ENCODE measurements around the gene CLPSL2.

The CLPSL2 gene

GRCh38 chr6:35747877-35748276 lies 28.5 kb upstream of the CLPSL2 start:
- no peak for DNase-seq

- no peak for DNase-seq
These were observed 25.8 kb upstream of the CLPSL2 start for GRCh38 chr6:35750557-35750956.

DNA sequence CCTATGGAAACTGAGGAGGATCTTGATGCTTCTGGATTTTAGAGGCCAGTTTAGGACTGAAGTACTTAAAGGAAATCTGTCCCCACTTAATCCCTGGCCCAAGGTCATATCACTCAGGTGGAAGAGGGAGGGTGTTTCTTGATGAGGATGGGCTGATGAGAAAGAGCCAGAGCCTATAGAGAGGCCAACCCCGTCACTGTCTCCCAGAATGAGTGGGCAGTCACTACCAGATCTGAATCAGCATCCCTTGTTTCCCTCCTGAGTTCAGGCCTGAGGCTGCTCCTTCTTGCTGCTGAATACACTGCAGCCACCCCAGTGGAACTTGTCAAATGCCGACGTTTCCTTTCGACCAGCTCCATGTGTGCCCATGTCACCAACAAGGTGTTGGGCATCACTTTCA lies 24.8 kb upstream of the CLPSL2 start:
- DNase-seq: no peak

GRCh38 chr6:35752330-35752729 lies 24.1 kb upstream of the CLPSL2 start:
- no peak for DNase-seq

GRCh38 chr6:35754452-35755277 lies 21.7 kb upstream of the CLPSL2 start:
- no peak for DNase-seq

DNA sequence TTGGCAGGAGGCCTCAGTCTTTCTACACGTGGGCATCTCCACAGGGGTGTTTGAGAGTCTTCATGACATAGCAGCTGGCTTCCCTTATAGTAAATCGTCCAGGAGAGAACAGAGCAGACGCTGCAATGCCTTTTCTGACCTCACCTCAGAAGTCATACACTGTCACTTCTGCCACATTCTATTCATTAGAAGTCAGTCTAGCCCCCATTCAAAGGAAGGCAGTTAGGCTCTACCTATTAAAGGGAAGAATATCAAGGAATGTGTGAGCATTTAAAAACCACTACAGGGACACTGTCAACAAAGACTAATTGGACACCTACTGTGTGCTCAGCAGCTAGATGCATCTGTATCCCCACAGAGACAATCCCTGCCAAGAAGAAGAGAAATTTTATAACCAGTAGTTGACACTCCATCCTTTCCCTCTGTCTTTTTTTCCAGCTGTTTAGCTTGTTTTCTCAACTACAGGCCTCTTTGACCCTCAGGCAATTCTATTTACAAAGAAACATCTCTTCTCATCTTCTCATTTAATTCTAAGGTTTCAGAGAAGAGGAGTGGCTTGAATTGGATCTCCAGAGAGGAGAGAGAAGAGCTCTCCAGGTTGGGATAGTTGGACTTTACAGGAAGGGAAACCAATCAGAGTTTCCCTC lies 21.0 kb upstream of the CLPSL2 start:
- no peak for DNase-seq

DNA sequence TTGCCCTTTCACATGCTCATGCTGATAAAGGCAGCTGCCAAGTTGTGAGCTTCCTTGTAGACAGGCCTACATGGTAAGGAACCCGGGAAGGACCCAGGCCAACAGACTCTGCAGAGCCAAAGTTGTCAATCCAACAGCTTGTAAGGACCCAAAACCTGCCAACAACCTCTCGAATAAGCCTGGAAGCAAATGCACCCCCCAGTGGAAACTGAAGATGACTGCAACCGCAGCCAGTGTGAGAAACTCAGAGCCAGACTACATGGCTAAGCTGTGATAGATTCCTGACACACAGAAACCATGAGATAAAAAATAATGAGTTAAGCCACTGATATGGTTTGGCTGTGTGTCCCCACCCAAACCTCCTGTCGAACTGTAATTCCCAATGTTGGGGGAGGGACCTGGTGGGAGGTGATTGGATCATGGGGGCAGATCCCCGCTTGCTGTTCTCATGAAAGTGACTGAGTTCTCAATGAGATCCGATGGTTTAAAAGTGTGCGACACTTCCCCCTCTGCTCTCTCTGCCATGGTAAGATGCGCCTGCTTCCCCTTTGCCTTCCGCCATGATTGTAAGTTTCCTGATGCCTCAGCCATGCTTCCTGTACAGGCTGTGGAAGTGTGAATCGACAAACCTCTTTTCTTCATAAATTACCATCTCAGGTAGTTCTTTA lies 18.8 kb upstream of the CLPSL2 start:
- DNase-seq: peak; percentile 9

- DNase-seq: no peak
These were observed 17.0 kb upstream of the CLPSL2 start for GRCh38 chr6:35759426-35759825.

GRCh38 chr6:35765739-35766138 lies 10.7 kb upstream of the CLPSL2 start:
- no peak for DNase-seq

DNA sequence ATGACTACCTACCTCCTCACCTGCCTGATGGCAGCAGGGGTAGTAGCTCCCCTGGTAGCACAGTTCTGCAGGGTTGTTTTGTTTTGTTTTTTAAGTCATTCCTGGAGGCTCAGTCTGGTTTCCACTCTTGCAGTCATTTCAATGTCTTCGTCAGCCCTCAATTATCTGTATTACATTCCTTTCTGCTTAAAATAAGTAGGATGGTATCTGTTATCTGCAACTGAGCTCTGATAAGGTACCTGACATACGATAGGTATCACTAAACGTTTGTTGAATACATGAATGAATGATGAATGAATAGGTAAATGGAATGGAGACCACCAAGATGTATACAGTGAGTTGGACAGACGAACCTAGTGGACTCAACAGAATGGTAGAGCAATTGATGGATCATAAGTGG lies 7.2 kb upstream of the CLPSL2 start:
- no peak for DNase-seq

DNA sequence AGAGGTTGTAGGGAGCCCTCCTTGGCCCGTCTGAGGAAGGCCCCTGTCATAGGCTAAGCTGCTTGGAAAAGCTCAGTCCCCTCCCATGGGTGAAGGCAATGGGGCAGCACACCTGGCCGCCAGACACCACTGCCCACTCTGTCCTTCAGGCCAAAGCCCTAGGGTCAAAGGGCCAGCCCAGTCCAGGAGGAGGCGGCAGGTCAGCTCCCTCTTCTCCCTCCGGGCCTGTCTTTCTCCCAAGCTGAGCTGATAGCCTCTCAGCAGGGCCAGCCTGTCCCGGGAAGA lies 5.1 kb upstream of the CLPSL2 start:
- DNase-seq: no peak

DNA sequence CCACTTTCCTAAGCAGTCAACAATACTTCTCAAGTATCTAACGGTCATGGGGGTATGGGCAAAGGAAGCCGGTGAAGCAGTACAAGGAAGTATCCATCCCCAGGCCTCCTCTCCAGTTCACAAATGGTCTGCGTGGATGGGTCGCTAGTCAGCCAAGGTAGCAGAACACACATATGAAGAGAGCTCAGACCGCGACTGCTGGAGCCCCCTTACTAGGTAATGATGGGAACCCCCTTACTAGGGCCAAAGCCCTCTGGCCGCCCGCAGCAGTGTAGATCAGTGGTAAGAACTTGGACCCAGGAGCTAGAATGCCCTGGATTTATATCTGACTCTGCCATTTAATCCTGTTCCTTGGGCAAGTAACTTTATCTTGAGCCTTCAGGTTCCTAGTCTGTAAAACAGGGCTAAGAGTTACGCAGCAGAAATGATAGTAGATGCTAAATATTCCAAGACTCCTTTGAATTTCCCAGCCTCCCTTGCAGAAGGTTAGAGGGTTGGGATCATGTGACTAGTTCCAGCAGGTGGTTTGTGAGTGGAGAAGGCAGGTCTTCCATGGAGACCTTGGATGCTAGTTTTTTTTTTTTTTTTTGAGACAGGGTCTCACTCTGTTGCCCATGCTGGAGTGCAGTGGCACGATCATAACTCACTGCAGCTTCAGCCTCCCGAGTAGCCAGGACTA lies 2.1 kb upstream of the CLPSL2 start:
- no peak for DNase-seq

GRCh38 chr6:35775031-35775430 lies 1.4 kb upstream of the CLPSL2 start:
- DNase-seq: no peak

GRCh38 chr6:35777356-35778102 lies 1.1 kb downstream of the CLPSL2 start:
- DNase-seq: no peak

DNA sequence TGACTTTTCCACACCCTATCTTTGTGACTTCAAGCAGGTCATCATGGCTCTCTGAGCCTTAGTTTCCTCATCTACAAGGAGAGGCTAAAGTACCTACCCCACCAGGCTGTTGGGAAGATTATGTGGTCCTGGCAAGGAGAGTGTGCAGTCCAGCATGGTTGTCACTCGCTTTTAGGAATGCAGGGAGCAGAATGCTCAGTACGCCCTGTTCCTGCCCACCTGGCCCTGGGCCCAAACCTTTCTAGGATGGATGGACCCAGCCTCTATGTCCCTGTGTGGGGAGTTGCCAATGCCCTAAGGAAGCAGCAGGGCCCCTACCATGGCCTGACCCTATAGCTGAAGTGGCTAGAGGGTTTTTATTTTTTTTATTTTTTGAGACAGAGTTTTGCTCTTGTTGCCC lies 2.0 kb downstream of the CLPSL2 start:
- no peak for DNase-seq

GRCh38 chr6:35780719-35781118 lies 4.3 kb downstream of the CLPSL2 start, which contains the start of gene CLPSL1:
Gene CLPSL1, plus strand, starts transcription at chr6:35781019. Its CDS starts 92 bp downstream, at chr6:35781111.
- DNase-seq: no peak

- DNase-seq: no peak
These were observed 4.9 kb downstream of the CLPSL2 start for GRCh38 chr6:35781290-35781689.

DNA sequence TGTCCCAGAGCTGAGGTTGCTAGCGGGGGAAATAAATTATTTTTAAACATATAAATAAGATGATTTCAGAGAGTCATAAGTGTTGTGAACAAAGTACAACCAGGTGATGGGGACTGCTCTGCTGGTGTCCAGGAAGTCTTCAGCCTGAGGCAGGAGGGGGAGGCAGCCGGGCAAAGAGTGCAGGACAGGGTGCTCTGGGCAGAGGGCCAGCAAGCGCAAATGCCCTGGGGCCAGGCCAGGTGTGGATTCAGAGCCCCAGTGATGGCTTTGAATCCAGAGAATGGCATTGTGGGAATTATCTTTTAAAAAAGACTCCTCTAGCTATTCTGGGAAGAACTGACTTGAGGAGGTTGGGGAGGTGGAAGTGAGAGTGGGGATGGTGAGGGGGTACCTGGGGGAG lies 6.0 kb downstream of the CLPSL2 start:
- no peak for DNase-seq

GRCh38 chr6:35784200-35784599 lies 7.8 kb downstream of the CLPSL2 start:
- DNase-seq: no peak

- no peak for DNase-seq
These were observed 9.9 kb downstream of the CLPSL2 start for GRCh38 chr6:35786272-35786671.

DNA sequence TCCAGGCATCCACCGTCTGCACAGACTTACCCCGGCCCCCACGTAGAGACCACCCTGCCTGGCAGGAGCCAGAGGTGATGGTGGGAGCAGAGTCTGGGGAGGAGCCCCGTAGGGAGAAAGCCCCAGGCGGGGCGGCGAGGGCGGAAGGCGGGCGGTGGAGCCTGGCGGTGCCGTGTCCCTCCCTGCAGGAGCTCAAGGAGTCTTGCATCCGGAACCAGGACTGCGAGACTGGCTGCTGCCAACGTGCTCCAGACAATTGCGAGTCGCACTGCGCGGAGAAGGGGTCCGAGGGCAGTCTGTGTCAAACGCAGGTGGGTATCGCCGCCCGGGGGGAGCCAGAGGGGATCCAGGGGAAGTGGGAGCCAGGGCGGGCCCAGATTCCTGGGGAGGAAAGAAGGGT lies 10.4 kb downstream of the CLPSL2 start:
- DNase-seq: no peak

- DNase-seq: no peak
These were observed 11.1 kb downstream of the CLPSL2 start for GRCh38 chr6:35787266-35788218.

All from inflammatory macrophage treated with lipopolysaccharide for 4 hours (primary cell).